HT1080 (cell line): Measurements from ENCODE around the gene THAP7. TPM values are rescaled to one million over a fixed set of nuclear protein-coding genes. Genes with fewer than 3 reads are reported as not detected.

Experiments used
- DNase-seq: peaks from one replicate; pipeline ENCODE4 v3.0.0-alpha.2; 2015; ENCODE audit warnings: low read depth
- total RNA-seq: library from RNA; depleted of rRNA; stranded (reverse); fragments of >200 nt; shearing (Covaris generic); gene quantifications from 2 replicates; pipeline ENCODE4 v1.2.3, GENCODE V29; 2014

The THAP7 gene
- total RNA-seq, 1 experiment from 2014 or later: 57.3 TPM

- DNase-seq: no peak
These were observed 7.6 kb downstream of the THAP7 start for GRCh38 chr22:20994128-20994901.

- no peak for DNase-seq
These were observed 8.4 kb downstream of the THAP7 start for GRCh38 chr22:20993304-20994127.

GRCh38 chr22:20992456-20993303 is 9.2 kb downstream of the THAP7 start:
- DNase-seq: no peak

GRCh38 chr22:20992056-20992442 is 9.9 kb downstream of the THAP7 start:
- DNase-seq: no peak

GRCh38 chr22:20991252-20992055 is 10.5 kb downstream of the THAP7 start:
- DNase-seq: no peak

- no peak for DNase-seq
These were observed 11.4 kb downstream of the THAP7 start for GRCh38 chr22:20990184-20991180.

- peak; percentile 45 for DNase-seq
These were observed 12.4 kb downstream of the THAP7 start for GRCh38 chr22:20989323-20990138.

GRCh38 chr22:20988573-20989322 is 13.2 kb downstream of the THAP7 start:
- DNase-seq: no peak

- no peak for DNase-seq
These were observed 14.5 kb downstream of the THAP7 start for GRCh38 chr22:20987375-20987774.

- DNase-seq: no peak
These were observed 15.6 kb downstream of the THAP7 start for GRCh38 chr22:20986365-20986764.

- DNase-seq: no peak
These were observed 16.2 kb downstream of the THAP7 start for GRCh38 chr22:20985720-20986119.

- DNase-seq: no peak
These were observed 18.7 kb downstream of the THAP7 start for GRCh38 chr22:20983081-20983771.

GRCh38 chr22:20982563-20982882 is 19.4 kb downstream of the THAP7 start:
- DNase-seq: no peak

GRCh38 chr22:20981787-20982562 is 19.9 kb downstream of the THAP7 start, which contains the start of gene LZTR1:
TSS of gene LZTR1 (plus strand) at chr22:20982297. CDS start at chr22:20982372, 75 bp downstream.
- DNase-seq: peak; percentile 83

GRCh38 chr22:20980938-20981722 is 20.8 kb downstream of the THAP7 start:
- DNase-seq: no peak

- DNase-seq: no peak
These were observed 21.4 kb downstream of the THAP7 start for GRCh38 chr22:20980523-20980922.
